K562 (cell line): ENCODE results near the gene USP48. TPM values are rescaled to one million over a fixed set of nuclear protein-coding genes. Genes with fewer than 3 reads are reported as not detected.
A peak's percentile ranks its signal among the peaks of the same experiment; 100 is the strongest.

Experiments
- ARID4B ChIP-seq: sonication (generic); formaldehyde crosslinking; IDR thresholded peaks from 2 replicates; pipeline ENCODE4 v1.8.0; 2022; ENCODE audit warnings: mild to moderate bottlenecking, missing genetic modification reagents
- BHLHE40 ChIP-seq: IDR thresholded peaks from 2 replicates; pipeline ENCODE4 v1.6.1; 2011; ENCODE audit warnings: low read length, improper control_type of control experiment
- CBX8 ChIP-seq: fragments of 200-600 bp; sonication (generic); IDR thresholded peaks from 2 replicates; pipeline ENCODE4 v1.6.1; 2012; ENCODE audit warnings: borderline replicate concordance, mixed run types, low read depth, mild to moderate bottlenecking, moderate library complexity, mixed read lengths, low read length, control low read depth, inconsistent platforms; ENCODE audit not compliant: poor library complexity, severe bottlenecking; ENCODE audit errors: extremely low read depth
- CTCF ChIP-seq, 3 experiments: IDR thresholded peaks in 2 of 3; conservative IDR thresholded peaks in 1 of 3; 2 replicates each; pipeline ENCODE4 v1.5.1; 2011 to 2012; ENCODE audit warnings: low read length in 3 of 3, mild to moderate bottlenecking in 3 of 3, control low read depth in 2 of 3, improper control_type of control experiment in 1 of 3, inconsistent platforms in 1 of 3, low read depth in 1 of 3, mixed read lengths in 1 of 3, moderate library complexity in 1 of 3; ENCODE audit not compliant: insufficient read depth in 2 of 3
- E2F3 ChIP-seq: fragments of 250-450 bp; sonication (Bioruptor Pico); IDR thresholded peaks from 2 replicates; pipeline ENCODE4 v1.4.0; 2020; ENCODE audit warnings: mild to moderate bottlenecking
- FOXK1 ChIP-seq: sonication (generic); formaldehyde crosslinking; IDR thresholded peaks from 2 replicates; pipeline ENCODE4 v1.8.0; 2022; ENCODE audit warnings: missing genetic modification reagents, mild to moderate bottlenecking, borderline replicate concordance
- HSF4 ChIP-seq: fragments of 250-450 bp; sonication (Bioruptor Pico); IDR thresholded peaks from 2 replicates; pipeline ENCODE4 v2.1.2; 2022; ENCODE audit warnings: mild to moderate bottlenecking, moderate library complexity, borderline replicate concordance
- ID3 ChIP-seq, 2 experiments: fragments of 250-450 bp in 1 of 2; fragments of 450-650 bp in 1 of 2; sonication (Bioruptor Pico) in 1 of 2; IDR thresholded peaks; 2 replicates each; pipeline versions ENCODE4 v1.6.1 to v1.8.0; 2016 to 2021; ENCODE audit warnings: mild to moderate bottlenecking in 2 of 2, moderate library complexity in 2 of 2, missing compliant biosample characterization in 1 of 2, missing genetic modification characterization in 1 of 2
- KDM4B ChIP-seq, 2 experiments: fragments of 450-650 bp in 1 of 2; sonication (generic) in 1 of 2; IDR thresholded peaks; 2 replicates each; pipeline ENCODE4 v1.6.1; 2016 to 2017; ENCODE audit warnings: borderline replicate concordance in 2 of 2, antibody characterized with exemption in 1 of 2, low read depth in 1 of 2, mild to moderate bottlenecking in 1 of 2
- MAFK ChIP-seq: IDR thresholded peaks from 2 replicates; pipeline ENCODE4 v1.6.1; 2011; ENCODE audit warnings: low read length, improper control_type of control experiment
- MCM3 ChIP-seq: fragments of 450-650 bp; IDR thresholded peaks from 2 replicates; pipeline ENCODE4 v1.6.1; 2016
- MEF2A ChIP-seq: IDR thresholded peaks from 2 replicates; pipeline ENCODE4 v1.6.1; 2011; ENCODE audit warnings: low read depth, mild to moderate bottlenecking, low read length, moderate library complexity; ENCODE audit not compliant: control insufficient read depth
- NFE2 ChIP-seq: IDR thresholded peaks from 2 replicates; pipeline ENCODE4 v1.6.1; 2014; ENCODE audit warnings: antibody characterized with exemption, low read depth
- SMARCC2 ChIP-seq: fragments of 450-650 bp; IDR thresholded peaks from 2 replicates; pipeline ENCODE4 v1.6.1; 2017; ENCODE audit warnings: antibody characterized with exemption, moderate library complexity, mild to moderate bottlenecking, low read depth
- ZBTB17 ChIP-seq: fragments of 450-650 bp; formaldehyde crosslinking; IDR thresholded peaks from 2 replicates; pipeline ENCODE4 v1.4.0; 2020; ENCODE audit warnings: mild to moderate bottlenecking
- ZFP36 ChIP-seq: fragments of 150-350 bp; IDR thresholded peaks from 2 replicates; pipeline ENCODE4 v1.6.1; 2018; ENCODE audit warnings: low read length, low read depth; ENCODE audit not compliant: partially characterized antibody
- ZNF551 ChIP-seq: fragments of 250-450 bp; sonication (Bioruptor Pico); IDR thresholded peaks from 2 replicates; pipeline ENCODE4 v1.5.0; 2021; ENCODE audit warnings: mild to moderate bottlenecking, moderate library complexity
- ZNF639 ChIP-seq, 2 experiments: fragments of 200-800 bp in 1 of 2; sonication (Bioruptor generic) in 1 of 2; sonication (generic) in 1 of 2; formaldehyde crosslinking in 1 of 2; IDR thresholded peaks in 1 of 2; conservative IDR thresholded peaks in 1 of 2; 2 replicates each; pipeline versions ENCODE4 v1.5.0 to v1.6.1; 2016 to 2020; ENCODE audit warnings: missing compliant biosample characterization in 1 of 2, missing genetic modification characterization in 1 of 2, missing genetic modification reagents in 1 of 2
- polyA plus RNA-seq, 8 experiments: library from polyadenylated mRNA; depleted of rRNA in 4 of 8; stranded (reverse) in 5 of 8; unstranded in 3 of 8; fragments of >200 nt; fragmentation: Nextera tagmentation in 2 of 8; fragmentation: Illumina TruSeq in 1 of 8; extraction: Ambion mirVana in 2 of 8; extraction: Trizol in 1 of 8; gene quantifications; 2 replicates each; pipeline versions ENCODE4 v1.2.1 to v1.2.3, GENCODE V29; 2011 to 2014; ENCODE audit warnings: inconsistent platforms in 1 of 8, missing spikeins in 1 of 8
- total RNA-seq, 7 experiments: library from RNA; depleted of rRNA in 6 of 7; stranded (reverse); fragments of >200 nt in 6 of 7; fragmentation: Illumina TruSeq in 2 of 7; extraction: Trizol in 2 of 7; gene quantifications; 2 replicates each; pipeline versions ENCODE4 v1.2.1 to v1.2.3, GENCODE V29; 2011 to 2021; ENCODE audit warnings: low replicate concordance in 1 of 7

The USP48 gene
- total and polyA plus RNA-seq, 9 of the 15 experiments (the other 6 are each of a cell fraction or from before 2014, with no cell fraction given): 23.3 to 123 (median 106) TPM

- TF ChIP-seq ID3 (CRISPR knock-in tag; IDR thresholded peaks at IDR 0.05): no peak
- TF ChIP-seq ID3 (tag; IDR thresholded peaks at IDR 0.05): no peak
- TF ChIP-seq SMARCC2: no peak
- TF ChIP-seq E2F3 (CRISPR knock-in tag): peak; percentile 6; the same call in 1 of the 2 replicates
- TF ChIP-seq MAFK: no peak
- no peak for TF ChIP-seq MEF2A
- no peak for TF ChIP-seq ZBTB17 (CRISPR knock-in tag)
- TF ChIP-seq CTCF (IDR thresholded peaks at IDR 0.05 in 2 of 3, conservative IDR thresholded peaks at IDR 0.05 in 1 of 3; ENCODE audit: insufficient read depth in 2 of 3, low read depth in 1 of 3, low read length in 3 of 3): peak; percentile 39 to 60 (median 54); a peak in 4 of 6 replicates
- no peak for TF ChIP-seq KDM4B (IDR thresholded peaks at IDR 0.05; ENCODE audit: borderline replicate concordance in 2 of 2, low read depth in 1 of 2)
- no peak for TF ChIP-seq NFE2
- peak in 1 of 2 experiments; percentile 49; a peak in 2 of 4 replicates for TF ChIP-seq ZNF639 (CRISPR knock-in tag; conservative IDR thresholded peaks at IDR 0.05 in 1 of 2, IDR thresholded peaks at IDR 0.05 in 1 of 2)
- no peak for TF ChIP-seq HSF4 (CRISPR knock-in tag)
- peak; percentile 68 for TF ChIP-seq BHLHE40
- TF ChIP-seq CBX8: no peak
- TF ChIP-seq FOXK1 (CRISPR knock-in tag): no peak
- TF ChIP-seq ZFP36: peak; percentile 53
- TF ChIP-seq MCM3: no peak
- TF ChIP-seq ZNF551 (CRISPR knock-in tag): no peak
- TF ChIP-seq ARID4B (CRISPR knock-in tag): peak; percentile 7
Measured at GRCh38 chr1:21669258-21670058, 113.5 kb downstream of the USP48 start, which contains the start of gene RAP1GAP (continued).
